GM23338 (cell line): ENCODE data around the gene EFEMP1.

Experiments
- CREB1 ChIP-seq: fragments of 250-450 bp; sonication (Bioruptor Pico); IDR thresholded peaks from 2 replicates; pipeline ENCODE4 v1.5.0; 2020; ENCODE audit warnings: low read depth, mild to moderate bottlenecking, moderate library complexity
- CTCF ChIP-seq, 2 experiments: fragments of 200-600 bp in 1 of 2; sonication (generic) in 1 of 2; conservative IDR thresholded peaks; 2 replicates each; pipeline versions ENCODE4 v1.5.1 to v1.6.1; 2016 to 2017; ENCODE audit warnings: antibody characterized with exemption in 2 of 2, low read depth in 2 of 2, mild to moderate bottlenecking in 2 of 2, moderate library complexity in 1 of 2
- EZH2 ChIP-seq: fragments of 200-600 bp; sonication (generic); IDR thresholded peaks from one replicate; pipeline ENCODE4 v1.8.0; 2017; ENCODE audit warnings: antibody characterized with exemption, mild to moderate bottlenecking, low read depth; ENCODE audit not compliant: unreplicated experiment
- EZH2phosphoT487 ChIP-seq: fragments of 200-600 bp; sonication (generic); IDR thresholded peaks from one replicate; pipeline ENCODE4 v1.8.1; 2018; ENCODE audit warnings: antibody characterized with exemption; ENCODE audit not compliant: unreplicated experiment
- JUNB ChIP-seq: IDR thresholded peaks from one replicate; pipeline ENCODE4 v1.6.1; 2016; ENCODE audit warnings: antibody characterized with exemption; ENCODE audit not compliant: unreplicated experiment
- NANOG ChIP-seq: IDR thresholded peaks from 2 replicates; pipeline ENCODE4 v1.6.1; 2016; ENCODE audit warnings: antibody characterized with exemption, borderline replicate concordance
- POLR2AphosphoS5 ChIP-seq: IDR thresholded peaks from 2 replicates; pipeline ENCODE4 v1.6.1; 2016; ENCODE audit warnings: antibody characterized with exemption, low read depth
- REST ChIP-seq: IDR thresholded peaks from one replicate; pipeline ENCODE4 v1.6.1; 2018; ENCODE audit warnings: antibody characterized with exemption; ENCODE audit not compliant: unreplicated experiment

- TF ChIP-seq CTCF (conservative IDR thresholded peaks at IDR 0.05; ENCODE audit: low read depth in 2 of 2): no peak
- TF ChIP-seq EZH2: no peak
- TF ChIP-seq EZH2phosphoT487: no peak
- TF ChIP-seq JUNB: no peak
- TF ChIP-seq POLR2AphosphoS5: no peak
- no peak for TF ChIP-seq REST
- no peak for TF ChIP-seq CREB1 (CRISPR knock-in tag)
- TF ChIP-seq NANOG: no peak
These were observed 66.6 kb downstream of the EFEMP1 start for GRCh38 chr2:55856936-55857335.
